Midbrain (tissue), 1 donor: Measurements from ENCODE around the gene KCP.

Experiments used
- DNase-seq: peaks from one replicate; lab custom pipeline; 2025; lab: John Stamatoyannopoulos, UW

The KCP gene

GRCh38 chr7:128939075-128939860 is 28.8 kb upstream of the KCP start:
- DNase-seq: no peak

- DNase-seq: no peak
Measured at GRCh38 chr7:128938544-128939074, 28.1 kb upstream of the KCP start.

GRCh38 chr7:128937647-128938543 is 27.4 kb upstream of the KCP start, which contains the start of gene IRF5:
IRF5 (plus strand) TSS chr7:128937927; CDS start chr7:128942082, 4,155 bp downstream.
- DNase-seq: peak; percentile 13

- DNase-seq: no peak
Measured at GRCh38 chr7:128937271-128937646, 26.8 kb upstream of the KCP start.

DNA sequence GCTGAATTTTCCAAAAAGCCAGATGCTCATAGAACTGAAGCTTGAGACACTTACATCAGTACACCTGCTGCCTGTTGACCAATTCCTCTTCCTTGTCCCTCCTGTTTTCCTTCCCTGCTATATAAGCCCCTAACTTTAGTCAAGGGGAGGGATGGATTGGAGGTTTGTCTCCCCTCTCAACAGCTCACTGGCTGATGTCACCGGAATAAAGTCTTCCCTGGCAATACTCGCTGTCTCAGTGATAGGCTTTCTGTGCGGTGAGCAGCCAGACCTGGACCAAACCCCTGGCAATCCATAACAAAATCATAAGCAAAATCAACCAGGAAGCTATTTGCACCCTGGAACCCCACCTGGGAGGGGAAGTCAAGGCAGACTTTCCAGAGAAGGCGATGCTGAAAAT is 26.3 kb upstream of the KCP start:
- DNase-seq: no peak

DNA sequence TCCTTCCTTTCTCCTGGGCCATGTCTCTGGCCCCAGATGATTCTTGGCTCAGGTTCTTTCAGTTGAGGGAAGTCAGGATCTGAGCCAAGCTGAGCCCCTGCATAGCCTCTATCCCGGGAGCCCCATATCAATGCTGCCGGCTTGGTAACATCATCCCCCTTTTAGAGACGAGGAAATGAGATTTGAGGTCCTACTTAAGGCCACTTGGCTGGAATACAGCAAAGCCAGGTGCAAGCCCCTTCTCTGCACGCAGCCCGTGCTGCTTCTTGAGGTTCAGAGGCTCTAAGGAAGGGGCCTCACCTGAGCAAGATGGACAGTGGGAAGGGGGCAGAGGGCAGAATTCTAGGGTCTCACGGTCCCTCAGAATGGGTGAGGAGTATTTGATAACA is 24.8 kb upstream of the KCP start:
- DNase-seq: no peak

GRCh38 chr7:128934361-128935341 is 24.1 kb upstream of the KCP start:
- peak; percentile 7 for DNase-seq

- DNase-seq: peak; percentile 47
Measured at GRCh38 chr7:128933180-128933891, 22.8 kb upstream of the KCP start.

DNA sequence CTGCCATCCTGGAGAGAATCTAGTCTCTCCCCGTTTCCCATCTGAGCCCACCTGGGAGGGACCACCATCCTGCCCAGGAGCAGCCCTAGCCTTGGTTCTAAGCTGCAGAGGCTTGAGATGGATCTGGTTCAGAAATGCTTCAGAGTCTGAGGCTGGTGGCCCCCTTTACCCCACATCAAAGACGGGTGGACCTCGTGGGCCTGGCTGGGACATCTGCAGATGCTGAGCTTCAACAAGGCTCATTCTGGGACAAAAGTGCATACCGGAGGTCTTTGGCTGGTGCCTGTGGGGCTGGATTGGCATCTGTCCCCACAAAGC is 22.3 kb upstream of the KCP start:
- no peak for DNase-seq

DNA sequence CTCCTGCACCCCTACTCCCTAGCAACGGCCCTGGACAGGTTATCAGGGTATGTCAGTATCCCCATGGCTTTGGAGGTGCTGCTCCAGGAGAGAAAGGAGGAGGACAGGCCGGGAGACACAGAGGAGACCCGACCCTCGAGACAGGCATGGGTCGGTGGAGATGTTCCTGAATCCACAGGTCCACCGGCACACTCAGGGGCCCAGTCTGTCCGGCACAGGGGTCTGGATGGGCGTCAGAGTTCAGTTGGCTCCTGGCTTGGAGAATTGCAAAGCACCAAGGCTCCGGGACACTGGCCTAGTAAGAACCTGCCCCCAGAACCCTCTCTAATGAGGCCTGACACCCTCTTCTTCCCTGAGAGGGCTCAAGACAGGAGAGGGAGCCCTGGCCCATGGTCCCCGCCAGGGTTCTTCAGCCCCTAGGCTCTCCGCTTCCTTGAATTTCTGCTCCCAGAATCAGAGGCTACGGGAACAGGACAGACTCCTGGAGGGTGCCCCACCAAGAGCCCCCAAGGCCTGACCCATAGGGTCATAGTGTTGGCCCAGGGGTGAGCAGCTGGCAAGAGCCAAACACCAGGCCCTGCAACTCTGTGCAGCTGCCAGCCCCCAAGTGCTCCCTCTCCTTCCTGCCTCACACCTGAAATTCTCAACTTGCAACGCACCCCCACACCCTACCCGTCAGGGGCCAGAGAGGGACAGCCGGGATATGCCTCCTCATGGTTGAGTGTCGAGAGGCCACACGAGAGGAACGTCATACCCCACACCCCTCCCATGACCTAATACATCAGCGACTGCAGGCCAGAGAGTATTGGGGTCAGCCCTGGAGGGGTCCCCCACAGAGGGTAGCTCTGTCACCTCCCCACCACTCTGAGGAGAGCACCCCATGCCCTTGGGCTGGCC is 21.7 kb upstream of the KCP start:
- DNase-seq: no peak

DNA sequence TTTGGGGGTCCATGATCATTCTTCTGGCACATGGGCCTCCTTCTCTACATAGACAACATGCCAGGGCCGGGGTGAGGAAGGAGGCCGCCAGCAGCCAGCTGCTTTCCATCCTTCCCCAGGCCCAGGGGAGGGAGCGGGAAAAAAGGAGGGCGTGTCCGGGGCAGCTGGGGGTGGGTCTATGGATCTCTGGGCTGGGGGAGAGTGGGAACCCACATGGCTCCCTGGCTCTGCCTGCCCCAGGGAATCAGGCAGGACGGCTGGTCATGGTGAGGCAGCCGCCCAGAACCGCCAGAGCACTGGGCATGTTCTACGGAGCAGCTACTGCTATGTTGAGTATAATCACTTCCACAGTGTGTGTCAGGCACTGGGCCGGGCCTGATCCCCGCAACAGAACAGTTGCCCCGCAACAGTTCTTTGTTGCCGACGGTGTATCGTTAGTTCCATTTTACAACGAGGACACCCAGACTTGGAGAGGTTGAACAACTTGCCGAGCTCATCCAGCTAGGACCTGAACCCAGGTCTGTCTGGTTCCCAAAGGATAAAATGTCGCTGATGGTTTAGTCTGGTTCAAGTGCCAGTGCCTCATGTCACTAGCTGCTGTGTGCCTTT is 20.8 kb upstream of the KCP start:
- DNase-seq: no peak

DNA sequence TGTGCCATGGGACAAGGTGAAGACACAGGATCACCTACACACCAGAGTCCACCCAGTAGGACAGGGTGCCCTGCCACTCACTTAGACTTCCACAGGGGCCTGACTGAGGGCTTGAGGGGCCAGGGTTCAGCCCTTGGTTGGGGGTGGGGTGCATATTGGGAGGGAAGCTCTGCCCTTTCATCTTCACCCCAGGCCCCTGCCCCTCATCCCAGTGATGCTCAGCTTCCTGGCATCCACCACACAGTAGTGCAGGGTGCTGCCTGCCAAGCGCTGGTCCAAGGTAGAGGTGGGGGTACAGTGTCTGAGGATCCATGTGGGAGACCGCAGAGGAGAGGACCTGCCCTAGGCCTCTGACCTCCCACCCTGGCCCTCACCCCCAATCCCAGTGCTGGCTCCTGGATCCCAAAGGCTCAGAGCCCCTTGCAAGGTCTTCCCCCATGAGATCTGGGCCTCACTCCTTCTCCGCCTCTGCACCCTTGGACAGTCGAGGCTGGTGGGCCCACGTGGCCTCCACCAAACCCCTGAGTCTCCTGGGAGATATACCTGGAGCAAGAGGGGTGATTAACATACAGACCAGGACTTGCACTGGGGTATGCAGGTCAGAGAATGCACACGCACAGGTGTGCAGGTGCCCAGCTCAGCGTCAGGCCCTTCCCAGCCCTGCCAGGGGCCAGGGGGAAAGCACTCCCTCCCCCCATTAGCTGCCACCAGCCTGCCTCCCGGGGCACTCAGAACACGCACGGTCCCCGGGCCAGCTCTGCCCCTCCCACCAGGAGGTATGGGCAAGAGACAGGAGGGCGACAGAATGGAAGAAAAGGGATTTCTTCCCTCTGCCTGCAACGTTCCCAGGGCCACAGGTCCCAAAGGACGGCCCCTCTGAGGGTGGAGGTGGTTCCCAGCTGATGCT is 18.6 kb upstream of the KCP start:
- no peak for DNase-seq

DNA sequence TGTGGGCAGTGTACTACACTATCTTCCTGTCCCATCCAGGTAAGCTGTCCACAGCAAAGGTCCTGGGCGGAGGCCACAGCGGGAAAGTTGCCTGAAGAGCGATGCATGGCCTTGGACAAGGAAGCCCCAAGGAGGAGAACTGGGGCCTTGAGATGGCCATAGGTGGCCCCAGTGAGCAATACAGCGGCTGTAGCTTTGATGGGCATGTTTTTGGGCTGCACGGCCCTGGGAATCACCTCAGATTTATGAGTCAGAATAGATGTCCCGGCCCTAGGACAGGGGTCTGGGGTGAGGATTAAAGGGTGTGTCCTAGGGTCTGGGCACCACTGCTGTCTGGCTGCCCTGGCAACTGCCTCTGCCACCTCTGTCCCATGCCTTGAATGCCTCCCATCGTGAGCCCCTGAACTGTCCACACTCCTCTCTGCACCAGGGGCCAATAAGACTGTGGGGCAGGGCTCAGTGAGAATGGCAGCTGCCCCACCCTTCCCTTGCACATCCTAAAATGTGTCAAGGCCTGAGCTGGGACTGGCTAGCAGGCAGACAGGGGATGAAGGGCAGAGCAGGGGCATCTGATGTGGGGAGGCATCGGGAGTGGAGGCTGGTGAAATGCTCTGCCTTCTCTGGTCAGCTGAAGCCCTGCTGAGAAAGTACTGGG is 17.8 kb upstream of the KCP start:
- DNase-seq: no peak

DNA sequence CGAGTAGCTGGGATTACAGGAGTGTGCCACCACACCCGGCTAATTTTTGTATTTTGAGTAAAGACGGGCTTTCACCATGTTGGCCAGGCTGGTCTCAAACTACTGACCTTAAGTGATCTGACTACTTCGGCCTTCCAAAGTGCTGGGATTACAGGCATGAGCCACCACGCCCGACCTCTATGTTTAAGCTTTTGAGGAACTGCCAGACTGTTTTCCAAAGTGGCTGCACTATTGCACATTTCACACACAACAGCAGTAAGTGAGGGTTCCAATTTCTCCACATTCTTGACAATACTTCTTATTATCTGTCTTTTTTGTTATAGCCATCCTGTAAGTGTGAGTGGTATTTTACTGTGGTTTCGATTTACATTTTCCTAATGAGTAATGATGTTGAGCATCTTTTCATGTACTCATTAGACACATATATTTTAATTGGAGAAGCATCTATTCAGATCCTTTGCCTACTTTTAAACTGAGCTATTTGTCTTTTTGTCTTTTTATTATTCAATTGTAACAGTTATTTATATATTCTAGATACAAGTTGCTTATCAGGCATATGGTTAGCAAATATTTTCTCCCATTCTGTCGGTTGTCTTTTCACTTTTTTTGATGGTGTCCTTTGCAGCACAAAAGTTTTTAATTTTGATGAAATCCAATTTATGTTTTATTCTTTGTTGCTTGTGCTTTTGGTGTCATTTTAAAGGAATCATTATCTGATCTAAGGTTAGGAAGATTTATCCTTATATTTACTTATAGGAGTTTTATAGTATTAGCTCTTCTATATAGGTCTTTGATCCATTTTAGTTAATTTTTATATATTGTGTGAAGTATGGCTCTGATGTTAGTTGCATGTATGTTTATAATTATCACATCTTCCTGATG is 14.4 kb upstream of the KCP start:
- DNase-seq: no peak

DNA sequence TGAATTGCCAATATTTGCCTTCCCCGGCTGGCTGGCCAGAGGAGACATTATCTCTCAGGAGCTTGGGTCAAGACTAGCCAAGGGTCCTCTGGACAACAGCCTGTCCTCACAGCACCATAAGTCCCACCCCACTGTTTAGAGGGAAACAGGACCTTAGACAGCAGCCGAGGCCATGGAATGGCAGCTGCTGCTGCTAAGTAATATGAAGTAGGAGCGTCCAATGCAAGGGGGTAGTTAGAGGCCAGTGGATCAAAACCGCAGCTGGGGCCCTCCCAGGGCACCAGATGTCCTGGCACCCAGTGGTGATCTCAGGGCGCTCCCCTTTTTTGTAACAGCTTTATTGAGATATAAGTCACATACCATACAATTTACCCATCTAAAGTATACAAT is 12.9 kb upstream of the KCP start:
- no peak for DNase-seq

- no peak for DNase-seq
Measured at GRCh38 chr7:128922496-128923410, 12.2 kb upstream of the KCP start.
